PC-9 (cell line): Measurements from ENCODE around the gene RGS3.

Source experiments
- CTCF ChIP-seq: fragments of 200-600 bp; sonication (generic); conservative IDR thresholded peaks from 2 replicates; pipeline ENCODE4 v1.6.1; 2017; ENCODE audit warnings: mixed run types, antibody characterized with exemption, mild to moderate bottlenecking, moderate library complexity
- EZH2 ChIP-seq: fragments of 200-600 bp; sonication (generic); IDR thresholded peaks from 2 replicates; pipeline ENCODE4 v1.8.0; 2017; ENCODE audit warnings: antibody characterized with exemption, low read depth

- TF ChIP-seq CTCF (no peak), EZH2 (no peak)
Observed at GRCh38 chr9:113641100-113641885, 177.8 kb downstream of the RGS3 start.
